ENCODE results near the gene LGALS7.

LGALS7 gene

DNA sequence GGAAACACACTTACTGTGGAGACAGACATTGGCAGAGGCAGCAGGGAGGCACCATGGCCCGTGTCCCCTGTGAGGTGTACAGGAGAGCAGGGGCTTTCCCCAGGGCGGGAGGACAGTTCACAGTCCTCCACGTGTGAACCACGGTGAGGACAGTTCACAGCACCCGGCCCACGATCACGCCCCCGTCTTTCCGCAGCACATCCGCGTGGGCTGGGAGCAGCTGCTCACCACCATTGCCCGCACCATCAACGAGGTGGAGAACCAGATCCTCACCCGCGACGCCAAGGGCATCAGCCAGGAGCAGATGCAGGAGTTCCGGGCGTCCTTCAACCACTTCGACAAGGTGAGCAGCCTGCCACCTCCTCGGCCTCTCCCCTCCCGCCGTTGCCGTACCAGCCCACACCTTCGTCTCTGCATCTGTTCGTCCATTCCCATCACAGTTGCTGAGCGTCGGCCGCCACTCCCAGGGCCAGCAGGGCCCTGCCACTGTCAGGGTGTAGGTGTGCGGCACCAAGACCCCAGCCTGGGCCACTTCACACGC lies 46.5 kb downstream of the LGALS7 start:
- no peak for DNase-seq (ENCODE audit: low spot score)

DNA sequence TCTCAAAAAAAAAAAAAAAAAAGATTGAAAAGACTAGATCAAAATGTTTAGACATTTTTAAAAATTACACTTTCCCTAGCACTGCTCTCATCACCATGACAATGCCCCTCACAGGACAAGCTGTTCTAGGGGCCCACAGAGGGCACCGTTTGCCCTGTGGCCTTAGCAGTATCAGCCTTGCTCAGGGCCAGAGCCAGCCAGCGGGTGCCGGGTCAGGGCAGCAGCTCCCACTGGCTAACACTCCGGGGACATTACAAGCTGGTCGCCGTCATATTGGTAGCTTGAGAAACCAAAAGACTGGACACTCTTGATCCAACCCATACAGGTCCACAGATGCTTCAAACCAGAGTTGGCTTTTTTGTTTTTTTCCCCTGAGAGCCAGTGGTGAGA lies 47.0 kb downstream of the LGALS7 start:
- no peak for DNase-seq (ENCODE audit: low spot score)

DNA sequence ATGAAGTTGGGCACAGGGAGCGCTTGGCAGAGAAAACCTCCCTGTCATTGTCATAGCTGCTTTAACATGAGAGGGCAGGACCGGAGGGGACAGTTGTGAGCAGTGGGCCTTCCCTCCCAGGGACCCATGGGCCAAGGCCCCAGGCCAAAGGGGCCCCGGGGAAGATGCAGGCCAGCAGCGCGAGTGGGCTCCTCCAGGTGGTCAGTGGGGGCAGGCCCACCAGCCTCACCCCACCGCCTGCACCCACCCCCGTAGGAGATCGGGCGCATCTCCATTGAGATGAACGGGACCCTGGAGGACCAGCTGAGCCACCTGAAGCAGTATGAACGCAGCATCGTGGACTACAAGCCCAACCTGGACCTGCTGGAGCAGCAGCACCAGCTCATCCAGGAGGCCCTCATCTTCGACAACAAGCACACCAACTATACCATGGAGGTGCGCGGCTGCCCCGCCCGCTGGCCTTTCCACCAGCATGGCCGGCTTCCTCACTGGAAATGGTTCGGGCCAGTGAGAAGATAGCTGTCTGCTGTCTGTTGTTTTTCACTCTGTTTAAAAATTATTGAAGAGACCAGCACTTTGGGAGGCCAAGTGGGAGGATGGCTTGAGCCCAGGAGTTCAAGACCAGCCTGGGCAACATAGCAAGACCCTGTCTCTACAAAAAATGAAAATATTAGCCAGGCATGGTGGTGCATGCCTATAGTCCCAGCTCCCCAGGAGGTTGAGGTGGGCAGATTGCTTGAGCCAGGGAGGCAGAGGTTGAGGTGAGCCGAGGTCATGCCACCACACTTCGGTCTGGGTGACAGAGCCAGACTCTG lies 47.6 kb downstream of the LGALS7 start:
- no peak for DNase-seq (ENCODE audit: low spot score)

DNA sequence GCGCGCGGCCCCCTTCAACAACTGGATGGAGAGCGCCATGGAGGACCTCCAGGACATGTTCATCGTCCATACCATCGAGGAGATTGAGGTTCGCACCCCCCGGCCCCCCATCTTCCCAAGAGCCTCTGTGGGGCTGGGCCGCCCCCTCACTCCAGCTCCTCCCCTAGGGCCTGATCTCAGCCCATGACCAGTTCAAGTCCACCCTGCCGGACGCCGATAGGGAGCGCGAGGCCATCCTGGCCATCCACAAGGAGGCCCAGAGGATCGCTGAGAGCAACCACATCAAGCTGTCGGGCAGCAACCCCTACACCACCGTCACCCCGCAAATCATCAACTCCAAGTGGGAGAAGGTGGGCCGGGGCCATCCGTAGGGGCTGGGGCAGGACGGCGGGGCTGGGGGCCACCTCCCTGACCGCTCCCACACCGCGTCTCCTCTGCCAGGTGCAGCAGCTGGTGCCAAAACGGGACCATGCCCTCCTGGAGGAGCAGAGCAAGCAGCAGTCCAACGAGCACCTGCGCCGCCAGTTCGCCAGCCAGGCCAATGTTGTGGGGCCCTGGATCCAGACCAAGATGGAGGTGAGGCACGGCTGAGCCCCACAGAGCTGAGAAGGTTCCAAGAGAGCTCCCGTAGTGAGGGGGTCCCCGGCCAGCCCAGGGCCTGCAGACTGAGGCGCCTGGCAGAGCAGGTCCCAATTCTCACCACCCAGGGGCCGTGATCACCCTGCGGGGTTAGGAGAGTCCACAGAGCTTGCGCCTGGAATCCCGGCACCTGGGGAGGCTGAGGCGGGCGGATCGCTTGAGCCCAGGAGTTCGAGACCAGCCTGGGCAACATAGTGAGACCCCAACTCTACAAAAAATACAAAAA lies 49.1 kb downstream of the LGALS7 start:
- no peak for DNase-seq (ENCODE audit: low spot score)

DNA sequence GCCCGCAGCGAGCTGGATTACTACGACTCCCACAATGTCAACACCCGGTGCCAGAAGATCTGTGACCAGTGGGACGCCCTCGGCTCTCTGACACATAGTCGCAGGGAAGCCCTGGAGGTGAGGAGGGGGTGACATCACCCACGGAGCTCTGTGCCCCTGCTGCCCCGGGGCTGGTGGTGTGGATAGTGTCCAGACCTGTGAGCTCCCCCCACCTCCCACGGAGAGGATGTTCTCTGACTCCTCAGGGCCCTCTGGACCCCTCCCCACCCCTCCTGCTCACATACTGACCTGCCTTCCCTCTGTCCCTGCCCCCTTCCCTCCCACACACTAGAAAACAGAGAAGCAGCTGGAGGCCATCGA lies 49.7 kb downstream of the LGALS7 start:
- no peak for DNase-seq (ENCODE audit: low spot score)

DNA sequence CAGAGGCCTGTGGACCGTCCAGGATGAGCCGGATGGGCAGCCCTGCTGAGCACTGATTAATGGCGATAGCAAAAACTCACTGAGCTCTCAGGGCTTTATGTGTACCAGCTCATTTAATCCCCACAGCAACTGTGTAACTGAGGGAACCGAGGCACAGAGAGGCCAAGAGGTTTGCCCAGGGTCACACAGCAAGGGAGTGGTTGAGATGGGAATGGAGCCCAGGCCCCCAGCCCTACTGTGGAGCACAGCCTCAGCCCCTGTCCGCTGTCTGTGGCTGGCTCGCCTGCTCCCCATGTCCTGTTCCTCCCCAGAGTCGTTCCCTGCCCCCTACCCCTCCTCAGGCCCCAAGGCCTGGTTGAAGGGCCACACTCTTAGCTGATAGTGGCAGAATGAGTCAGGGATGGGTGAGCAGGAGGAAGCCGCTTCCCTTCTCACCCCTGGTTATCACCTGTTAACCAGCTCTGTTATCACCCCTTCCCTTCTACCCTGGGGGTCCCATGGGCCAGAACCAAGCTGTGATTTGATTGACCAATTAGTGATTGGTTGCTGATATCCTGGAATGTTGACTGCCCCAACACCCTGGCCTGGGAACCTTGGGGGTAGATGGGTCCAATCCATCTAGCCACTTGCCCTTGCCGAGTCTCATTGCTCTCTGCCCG lies 50.2 kb downstream of the LGALS7 start:
- DNase-seq (ENCODE audit: low spot score): no peak

DNA sequence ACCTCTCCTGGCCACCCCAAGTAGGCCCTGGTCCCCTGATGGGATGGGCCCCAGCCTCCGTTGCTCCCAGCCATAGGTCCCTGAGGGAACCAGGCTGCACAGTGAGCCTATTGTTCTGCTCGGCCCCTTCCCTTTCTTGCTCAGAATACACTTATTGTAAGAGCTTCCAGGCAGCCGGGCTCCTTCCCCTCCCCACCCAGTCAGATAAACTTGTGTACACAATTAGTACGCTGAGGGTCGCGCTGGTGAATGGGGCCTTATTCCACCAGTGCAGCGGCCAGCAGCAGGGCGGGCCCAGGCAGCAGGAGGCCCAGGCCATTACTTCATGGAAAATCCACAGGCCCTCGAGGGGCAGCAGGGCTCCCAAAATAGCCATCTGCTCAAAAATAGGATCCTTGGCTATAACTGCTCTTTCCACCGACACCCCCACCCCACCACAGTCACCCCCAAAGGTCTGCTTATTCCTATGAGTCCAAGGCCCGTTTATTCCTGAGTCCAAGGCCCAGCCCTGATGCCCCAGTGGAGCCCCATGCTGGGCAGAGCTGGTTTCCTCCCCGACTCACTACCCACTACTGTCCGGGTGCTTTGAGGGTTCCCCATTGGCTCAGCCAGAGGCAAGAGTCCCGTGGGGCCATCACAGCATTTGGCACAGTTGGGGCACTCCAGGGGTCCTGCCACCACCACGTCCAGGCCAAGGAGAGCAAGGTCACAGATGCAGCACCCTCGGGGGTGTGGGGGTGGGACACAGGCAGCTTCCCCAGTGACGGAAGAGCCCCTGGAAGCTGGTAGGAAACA lies 51.1 kb downstream of the LGALS7 start:
- DNase-seq (ENCODE audit: low spot score): no peak

DNA sequence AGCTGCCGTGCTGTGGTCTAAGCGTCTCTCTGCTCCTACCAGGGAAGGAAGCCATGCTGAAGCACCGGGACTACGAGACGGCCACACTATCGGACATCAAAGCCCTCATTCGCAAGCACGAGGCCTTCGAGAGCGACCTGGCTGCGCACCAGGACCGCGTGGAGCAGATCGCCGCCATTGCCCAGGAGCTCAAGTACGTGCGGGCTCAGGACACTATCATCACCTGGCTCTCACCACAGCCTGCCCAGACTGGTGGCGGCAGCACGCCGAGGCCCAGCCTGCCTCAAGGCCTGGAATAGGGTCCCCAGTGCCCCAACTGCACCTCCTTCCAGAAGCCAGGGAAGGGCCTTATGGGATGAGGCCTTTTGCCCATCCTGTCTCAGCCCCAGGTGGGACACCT lies 51.8 kb downstream of the LGALS7 start:
- DNase-seq (ENCODE audit: low spot score): no peak

Measured in RKO (cell line).